NCI-H82 treated with DMSO at 0.1 percent for 48 hours (cell line): ENCODE measurements around the gene GIPC2.
"Not testable (repeated sequence)": the region's sequence is repeated elsewhere in the genome, so short reads cannot be mapped to it uniquely, and the experiment has no call there.

Source experiments
- DNase-seq: peaks from one replicate; lab custom pipeline; 2025; ENCODE audit not compliant: unreplicated experiment; lab: John Stamatoyannopoulos, UW

GIPC2 gene

GRCh38 chr1:78036450-78036849 lies 9.3 kb upstream of the GIPC2 start:
- no peak for DNase-seq

- DNase-seq, result no peak
Observed at GRCh38 chr1:78038071-78038470, 7.7 kb upstream of the GIPC2 start.

DNA sequence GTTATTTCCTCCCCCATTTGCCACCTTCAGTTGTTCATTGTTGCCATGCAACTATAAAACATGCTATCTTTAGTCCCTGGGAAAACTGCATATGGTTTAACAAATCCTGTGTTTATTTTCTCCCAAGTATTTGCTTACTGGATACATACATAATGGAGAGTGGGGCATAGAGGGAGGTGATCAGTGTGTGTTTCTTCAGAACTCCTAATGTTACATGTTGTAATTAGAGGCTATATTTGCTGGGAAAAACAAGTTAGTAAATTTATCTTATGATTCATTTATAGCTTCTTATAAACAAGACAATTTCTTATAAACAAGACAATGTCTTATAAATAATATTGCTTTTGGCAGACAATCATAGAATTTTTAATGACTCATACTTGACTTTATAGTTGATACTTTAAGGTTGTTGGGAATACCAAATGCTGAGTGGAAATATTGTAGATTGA lies 7.3 kb upstream of the GIPC2 start:
- no peak for DNase-seq

DNA sequence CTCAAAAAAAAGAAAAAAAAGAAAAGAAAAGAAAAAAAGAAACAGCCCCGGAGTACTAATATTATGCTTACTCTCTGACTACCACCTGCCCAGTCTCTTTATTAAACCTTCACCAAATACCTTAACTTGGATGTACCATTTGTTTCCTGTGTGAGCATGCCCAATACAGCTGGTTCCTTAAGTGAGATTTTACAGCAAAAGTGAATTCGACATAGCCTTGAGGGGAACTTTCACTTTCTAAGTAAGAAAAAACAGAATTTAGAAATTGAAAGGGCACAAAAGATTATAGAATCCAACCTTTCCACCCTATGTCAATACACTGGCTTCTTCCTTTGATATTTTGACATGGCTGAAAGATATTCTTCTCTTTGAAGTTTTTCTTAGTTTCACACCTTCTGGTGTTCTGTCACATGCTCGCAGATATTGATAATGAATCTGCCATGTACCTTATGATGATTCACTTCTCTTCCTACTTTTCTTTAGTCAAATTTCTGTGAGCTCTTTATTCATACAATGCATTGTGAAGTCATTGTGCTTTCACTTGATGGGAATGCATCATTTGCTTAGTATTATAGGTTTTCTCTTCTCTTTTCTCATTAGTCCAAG lies 5.2 kb upstream of the GIPC2 start:
- DNase-seq, result no peak

DNA sequence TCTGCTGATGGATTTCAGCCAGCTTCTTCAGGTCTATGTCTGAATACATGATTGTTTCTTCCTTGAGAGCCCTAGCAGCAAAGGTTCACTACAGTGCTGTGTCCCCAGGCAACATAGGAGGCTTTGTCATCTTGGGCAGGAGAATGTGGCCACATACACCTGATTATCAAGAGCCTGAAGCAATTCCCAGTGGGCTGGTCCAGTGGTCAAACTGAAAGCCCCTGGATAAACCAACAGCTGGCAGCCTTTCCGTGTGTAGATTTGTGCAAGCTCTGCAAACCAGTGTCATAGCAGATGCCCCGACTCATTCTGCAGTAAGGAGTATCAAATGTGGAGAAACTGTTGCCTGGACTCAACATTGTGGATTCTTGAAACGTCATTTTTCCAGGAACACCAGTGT lies 2.3 kb upstream of the GIPC2 start:
- DNase-seq, result no peak

DNA sequence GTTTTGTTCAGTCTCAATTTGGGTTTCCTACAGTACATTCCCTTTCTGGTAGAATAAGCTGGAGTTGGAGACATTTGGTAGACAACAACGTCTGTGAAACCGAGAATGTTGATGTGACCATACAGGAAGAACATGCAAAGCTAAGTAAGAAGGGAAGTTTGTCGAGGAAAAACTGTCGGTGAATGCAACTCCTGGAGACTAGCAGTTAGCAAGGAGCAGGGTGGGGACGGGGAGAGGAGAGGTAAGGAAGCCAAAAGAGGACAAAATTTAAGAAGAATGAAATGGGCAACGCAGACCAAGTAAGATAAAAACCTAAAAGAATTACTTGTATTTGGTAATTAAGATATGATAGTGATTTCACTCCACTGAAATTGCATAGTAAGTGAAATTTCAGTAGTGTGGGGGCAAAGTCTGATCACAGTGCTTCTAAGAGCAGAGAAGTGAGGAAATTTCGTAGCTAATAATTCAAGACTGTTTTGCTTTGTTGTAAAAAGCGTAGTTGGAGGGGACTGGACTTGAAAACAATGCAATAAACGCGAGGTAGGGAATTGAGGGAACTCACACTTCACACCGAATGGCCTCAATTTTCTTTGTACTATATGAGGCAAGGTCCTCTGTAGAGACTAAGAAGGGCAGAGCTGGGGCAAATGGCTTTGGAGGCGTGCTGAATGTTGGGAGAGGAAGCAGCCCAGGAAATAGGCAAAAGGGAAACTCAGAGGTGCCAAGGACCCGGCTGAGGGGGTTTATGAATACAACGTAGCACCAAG lies 787 bp upstream of the GIPC2 start:
- DNase-seq, result no peak

GRCh38 chr1:78045563-78045925 lies 222 bp upstream of the GIPC2 start:
- no peak for DNase-seq

DNA sequence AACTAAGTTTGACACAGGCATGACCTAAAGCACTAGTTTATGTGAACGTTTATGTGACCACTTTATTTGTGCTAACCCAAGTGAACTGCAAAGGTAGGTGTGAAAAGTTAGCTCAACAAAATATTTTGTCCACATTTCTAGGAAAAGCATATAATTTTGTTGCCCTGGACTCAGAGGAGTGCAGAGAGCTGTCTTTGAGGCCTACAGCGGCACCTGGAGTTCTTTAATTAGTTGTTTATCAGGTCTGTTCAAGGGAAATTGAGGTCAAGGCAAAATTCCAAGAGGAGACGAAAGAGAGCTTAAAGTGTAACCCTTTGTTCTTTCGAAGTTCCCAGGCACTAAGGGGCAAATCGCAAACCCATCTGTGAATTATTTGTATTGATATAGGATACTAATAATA lies 1.3 kb downstream of the GIPC2 start:
- DNase-seq, result no peak

DNA sequence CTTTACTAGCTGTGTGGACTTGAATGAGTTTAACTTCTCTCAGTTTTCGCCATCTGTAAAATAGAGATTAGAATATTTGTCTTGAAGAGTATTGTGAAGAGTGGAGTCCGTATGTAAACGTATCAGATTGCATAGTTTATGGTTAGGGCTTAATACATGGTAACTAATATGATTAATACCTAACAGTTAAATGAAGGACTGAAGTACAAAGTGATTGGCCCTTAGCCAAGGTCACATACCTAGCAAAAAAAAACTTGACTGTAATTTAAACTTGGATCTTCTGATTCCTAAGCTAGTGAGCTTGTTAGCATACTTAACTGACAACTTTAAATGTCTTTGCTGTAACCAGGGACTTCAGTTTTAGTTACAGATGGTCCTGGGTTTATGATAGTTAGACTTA lies 1.9 kb downstream of the GIPC2 start:
- DNase-seq, result peak; percentile 29

- DNase-seq, result no peak
Observed at GRCh38 chr1:78048446-78048845, 2.7 kb downstream of the GIPC2 start.

- DNase-seq, result no peak
Observed at GRCh38 chr1:78049396-78049795, 3.6 kb downstream of the GIPC2 start.

DNA sequence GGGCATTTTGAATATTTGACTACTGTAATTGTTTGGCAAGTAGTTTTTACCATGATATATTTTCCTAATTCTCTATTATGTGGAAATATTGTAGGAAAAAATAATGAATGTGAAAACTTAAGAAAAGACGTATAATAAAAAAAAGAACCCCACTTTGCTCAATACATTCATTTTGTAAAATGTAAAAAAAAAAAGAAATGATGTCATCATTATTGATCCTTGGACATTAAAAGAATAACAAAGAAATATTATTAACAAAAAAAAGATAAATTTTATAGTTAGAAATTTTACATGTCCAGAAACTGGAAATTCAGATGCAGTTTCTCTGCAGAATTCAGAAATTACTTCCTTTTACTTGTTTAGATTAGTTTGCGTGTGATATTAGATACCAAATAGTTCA lies 5.2 kb downstream of the GIPC2 start:
- no peak for DNase-seq

- no peak for DNase-seq
Observed at GRCh38 chr1:78052685-78053405, 7.1 kb downstream of the GIPC2 start.

DNA sequence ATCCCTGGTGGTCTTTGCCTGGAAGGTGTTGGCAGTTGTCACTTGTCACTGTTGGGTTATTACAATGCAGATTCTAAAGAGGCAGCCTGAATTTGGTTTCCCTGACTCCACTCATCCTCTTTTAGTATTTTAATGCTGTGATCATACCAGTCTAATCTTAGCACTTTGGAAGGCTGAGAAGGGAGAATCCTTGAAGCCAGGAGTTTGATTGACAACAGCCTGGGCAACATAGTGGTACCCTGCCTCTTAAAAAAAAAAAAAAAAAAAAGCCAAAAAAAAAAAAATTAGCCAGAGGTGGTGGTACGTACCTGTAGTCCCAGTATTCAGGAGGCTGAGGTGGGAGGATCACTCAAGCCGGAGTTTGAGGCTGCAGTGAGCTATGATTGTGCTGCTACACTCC lies 7.7 kb downstream of the GIPC2 start:
- DNase-seq, result no peak

- no peak for DNase-seq
Observed at GRCh38 chr1:78054559-78054958, 8.8 kb downstream of the GIPC2 start.

DNA sequence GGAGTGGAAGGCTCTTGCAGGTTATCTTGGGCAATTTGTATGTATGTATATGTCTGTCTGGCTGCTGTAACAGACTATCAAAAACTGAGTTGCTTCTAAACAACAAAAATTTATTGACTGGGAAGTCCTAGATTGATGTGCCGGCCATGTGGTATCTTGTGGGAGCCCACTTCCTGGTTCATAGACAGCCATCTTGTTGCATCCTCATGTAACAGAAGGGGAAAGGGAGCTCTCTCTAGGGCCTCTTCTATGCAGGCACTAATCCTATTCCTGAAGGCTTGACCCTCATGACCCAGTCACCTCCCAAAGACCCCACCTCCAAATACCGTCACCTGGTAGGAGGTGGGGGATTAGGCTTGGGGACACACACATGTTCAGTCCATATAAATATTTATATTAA lies 9.2 kb downstream of the GIPC2 start:
- no peak for DNase-seq

DNA sequence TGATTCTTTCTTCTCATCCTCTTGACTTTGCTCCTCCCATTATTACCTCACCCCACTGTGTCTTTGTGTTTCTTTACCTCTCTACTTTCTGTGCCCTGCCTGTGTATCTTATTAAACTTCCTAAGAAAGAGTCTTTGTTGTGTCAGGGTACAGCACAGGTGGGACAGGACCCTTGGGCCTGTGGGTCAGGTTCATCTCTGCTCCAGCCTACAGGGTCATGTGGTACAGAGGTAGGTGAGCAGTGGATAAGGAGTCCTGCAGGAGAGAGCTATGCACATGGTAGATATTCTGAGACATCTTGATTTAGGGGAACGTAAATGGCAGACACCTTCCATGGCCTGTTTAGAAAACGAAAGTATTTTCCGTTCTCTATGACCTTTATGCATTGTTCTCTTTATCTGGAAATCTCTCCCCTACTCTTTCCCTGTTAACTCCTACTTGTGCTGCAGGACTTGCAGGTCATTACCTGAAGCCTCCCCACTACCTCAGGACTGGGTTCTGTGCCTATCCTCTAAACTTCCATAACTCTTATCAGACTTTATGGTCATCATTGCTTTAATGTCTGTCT lies 9.9 kb downstream of the GIPC2 start:
- no peak for DNase-seq

- no peak for DNase-seq
Observed at GRCh38 chr1:78058670-78059069, 12.9 kb downstream of the GIPC2 start.

GRCh38 chr1:78060857-78061563 lies 15.2 kb downstream of the GIPC2 start:
- DNase-seq, result no peak

GRCh38 chr1:78061825-78062523 lies 16.2 kb downstream of the GIPC2 start:
- DNase-seq, result no peak

- not testable (repeated sequence) for DNase-seq
Observed at GRCh38 chr1:78064886-78065285, 19.1 kb downstream of the GIPC2 start.
